Measurements from ENCODE around the gene MROH7. TPM values are rescaled to one million over a fixed set of nuclear protein-coding genes. Genes with fewer than 3 reads are reported as not detected.
A peak's percentile ranks its signal among the peaks of the same experiment; 100 is the strongest.

The MROH7 gene
- total RNA-seq, 1 experiment from 2014 or later, result not detected

DNA sequence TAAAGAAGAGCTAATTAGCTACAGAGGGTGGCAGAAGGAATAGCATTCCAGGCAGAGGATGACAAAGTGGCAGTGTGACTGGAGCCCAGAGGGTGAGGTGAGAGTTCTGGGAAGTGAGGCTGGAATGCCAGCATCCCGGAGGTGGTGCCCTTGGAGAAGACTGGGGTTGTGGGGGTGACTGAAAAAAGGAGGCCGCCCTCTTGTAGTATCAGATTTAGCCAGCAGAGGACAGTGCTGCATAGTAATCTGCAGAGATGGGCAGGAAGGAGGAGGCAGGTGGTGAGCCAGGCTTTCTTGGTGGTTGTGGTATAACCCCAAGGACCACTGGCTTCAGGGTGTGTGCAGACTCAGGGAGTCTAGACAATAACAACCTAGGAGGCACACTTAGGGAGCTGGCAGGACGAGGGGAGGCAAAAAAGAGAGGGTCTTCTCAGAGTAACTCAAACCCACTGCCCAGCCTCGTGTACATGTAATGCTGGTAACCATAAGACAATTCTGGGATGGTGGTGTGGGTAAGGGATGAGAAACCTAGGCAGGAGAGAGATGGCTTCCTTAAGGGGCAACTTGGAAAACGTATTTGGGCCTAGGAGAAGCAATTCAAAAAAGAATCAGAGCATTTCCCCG lies 30.5 kb downstream of the MROH7 start:
- peaks cover under 1% of the 10 kb centered on the region for H3K27me3 Mint-ChIP-seq (ENCODE audit: insufficient read depth, unreplicated experiment)
- no peak overlapping the region for H3K4me3 Mint-ChIP-seq (ENCODE audit: unreplicated experiment)
- peaks cover 8% of the 10 kb centered on the region for H3K4me1 Mint-ChIP-seq (ENCODE audit: insufficient read depth, unreplicated experiment)
- BruUV-seq (replicated peaks), result no TSS peak
- peak; percentile 66 for DNase-seq (ENCODE audit: unreplicated experiment)
- H3K9me3 Mint-ChIP-seq (ENCODE audit: unreplicated experiment), result no peaks in the 10 kb centered on the region
- TF ChIP-seq, protein P1, sequence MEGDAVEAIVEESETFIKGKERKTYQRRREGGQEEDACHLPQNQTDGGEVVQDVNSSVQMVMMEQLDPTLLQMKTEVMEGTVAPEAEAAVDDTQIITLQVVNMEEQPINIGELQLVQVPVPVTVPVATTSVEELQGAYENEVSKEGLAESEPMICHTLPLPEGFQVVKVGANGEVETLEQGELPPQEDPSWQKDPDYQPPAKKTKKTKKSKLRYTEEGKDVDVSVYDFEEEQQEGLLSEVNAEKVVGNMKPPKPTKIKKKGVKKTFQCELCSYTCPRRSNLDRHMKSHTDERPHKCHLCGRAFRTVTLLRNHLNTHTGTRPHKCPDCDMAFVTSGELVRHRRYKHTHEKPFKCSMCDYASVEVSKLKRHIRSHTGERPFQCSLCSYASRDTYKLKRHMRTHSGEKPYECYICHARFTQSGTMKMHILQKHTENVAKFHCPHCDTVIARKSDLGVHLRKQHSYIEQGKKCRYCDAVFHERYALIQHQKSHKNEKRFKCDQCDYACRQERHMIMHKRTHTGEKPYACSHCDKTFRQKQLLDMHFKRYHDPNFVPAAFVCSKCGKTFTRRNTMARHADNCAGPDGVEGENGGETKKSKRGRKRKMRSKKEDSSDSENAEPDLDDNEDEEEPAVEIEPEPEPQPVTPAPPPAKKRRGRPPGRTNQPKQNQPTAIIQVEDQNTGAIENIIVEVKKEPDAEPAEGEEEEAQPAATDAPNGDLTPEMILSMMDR (IDR thresholded peaks at IDR 0.05; ENCODE audit: unreplicated experiment), result peak; percentile 92
- ChIA-PET CTCF (interaction anchor here (0.6 to 2.0 kb wide), 15 partner anchors 9 to 197 kb away, joined by 3 to 8 read pairs (median 4); partner anchors contain the start of gene TTC22), POLR2A (interaction anchor here (0.6 kb wide), 1 partner anchor 18 kb away, joined by 3 read pairs; no protein-coding TSS in a partner anchor)
- intact Hi-C loops (cut with micrococcal nuclease), result loop anchor here (1.0 kb wide), 2 partner anchors 138 to 350 kb away; no protein-coding TSS in a partner anchor
- H3K27ac Mint-ChIP-seq (ENCODE audit: low read depth, unreplicated experiment), result no peak overlapping the region
- H3K36me3 Mint-ChIP-seq (ENCODE audit: insufficient read depth, unreplicated experiment), result no peaks in the 10 kb centered on the region

DNA sequence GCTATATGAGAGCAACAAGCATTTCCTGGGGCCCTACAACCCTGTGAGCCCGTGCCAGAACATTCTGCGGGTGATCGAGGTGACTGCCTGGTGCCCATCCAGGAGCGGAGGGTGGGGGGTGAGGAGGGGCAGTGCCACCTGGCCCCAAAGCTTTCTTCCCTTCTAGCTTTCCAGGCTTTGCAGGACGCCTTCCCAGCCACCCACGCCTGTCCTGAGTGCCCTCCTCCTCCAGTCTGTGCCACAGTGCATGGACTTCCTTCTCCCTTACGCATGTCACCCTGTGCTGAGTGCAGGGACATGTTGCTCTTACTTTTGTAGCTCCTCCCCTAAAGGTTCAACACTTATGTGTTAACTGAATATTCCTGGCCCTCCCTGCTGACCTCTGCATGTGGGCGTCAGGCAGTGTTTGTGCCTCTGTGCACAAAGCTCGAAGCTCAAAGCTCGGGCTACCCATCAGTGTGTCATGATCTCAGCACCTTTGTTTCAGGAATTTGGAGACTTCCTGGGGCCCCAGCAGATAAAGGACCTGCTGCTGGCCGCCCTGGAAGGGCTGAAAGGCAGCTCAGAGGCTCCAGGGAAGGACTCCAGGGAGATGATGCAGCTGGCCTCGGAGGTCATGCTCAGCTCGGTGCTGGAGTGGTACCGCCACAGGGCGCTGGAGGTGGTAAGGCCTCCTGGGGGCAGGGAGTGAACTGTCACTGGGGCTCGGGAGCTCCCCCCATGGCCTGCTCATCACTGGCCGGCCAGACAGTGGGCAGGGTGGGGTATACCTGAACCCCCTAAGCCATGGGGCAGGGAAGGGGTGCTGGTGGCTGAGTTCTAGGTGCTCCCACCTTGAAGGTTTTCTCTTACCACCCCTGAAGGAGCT lies 37.4 kb downstream of the MROH7 start:
- DNase-seq (ENCODE audit: unreplicated experiment), result no peak
- CTCF ChIA-PET, result interaction anchor here (0.6 kb wide), 2 partner anchors 12 to 36 kb away, joined by 3 to 5 read pairs; no protein-coding TSS in a partner anchor
- no peaks in the 10 kb centered on the region for H3K36me3 Mint-ChIP-seq (ENCODE audit: insufficient read depth, unreplicated experiment)
- TF ChIP-seq, protein P1 (IDR thresholded peaks at IDR 0.05; ENCODE audit: unreplicated experiment), result no peak
- no peaks in the 10 kb centered on the region for H3K9me3 Mint-ChIP-seq (ENCODE audit: unreplicated experiment)
- H3K27ac Mint-ChIP-seq (ENCODE audit: low read depth, unreplicated experiment), result no peak overlapping the region
- H3K4me3 Mint-ChIP-seq (ENCODE audit: unreplicated experiment), result no peak overlapping the region
- peaks cover 32% of the 10 kb centered on the region for H3K27me3 Mint-ChIP-seq (ENCODE audit: insufficient read depth, unreplicated experiment)
- no peaks in the 10 kb centered on the region for H3K4me1 Mint-ChIP-seq (ENCODE audit: insufficient read depth, unreplicated experiment)
- intact Hi-C loops (cut with micrococcal nuclease), result no loop called here
- BruUV-seq (replicated peaks), result no TSS peak
- POLR2A ChIA-PET, result no interaction called here

DNA sequence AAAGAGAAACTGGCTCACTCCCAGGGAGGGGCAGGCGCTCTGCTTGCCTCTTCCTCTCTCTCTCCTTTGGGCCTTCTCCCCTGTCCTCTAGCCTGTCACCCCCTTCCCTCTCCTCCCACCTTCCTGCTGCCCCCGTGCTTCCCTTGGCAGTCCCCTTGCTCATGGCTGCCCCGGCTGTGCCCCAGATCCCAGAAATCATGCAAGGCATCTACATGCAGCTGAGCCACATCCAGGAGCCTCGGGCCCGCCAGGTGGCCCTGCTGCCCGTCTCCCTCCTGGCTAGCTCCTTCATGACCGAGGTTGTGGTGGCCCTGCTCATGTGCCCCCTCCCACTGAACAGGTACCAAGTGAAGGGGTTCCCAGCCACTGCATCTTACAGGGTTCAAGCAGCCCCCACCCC lies 38.1 kb downstream of the MROH7 start:
- no TSS peak for BruUV-seq (replicated peaks)
- Mint-ChIP-seq H3K36me3 (ENCODE audit: insufficient read depth, unreplicated experiment) (no peaks in the 10 kb centered on the region), H3K27ac (ENCODE audit: low read depth, unreplicated experiment) (no peak overlapping the region), H3K4me3 (ENCODE audit: unreplicated experiment) (no peak overlapping the region), H3K9me3 (ENCODE audit: unreplicated experiment) (no peaks in the 10 kb centered on the region), H3K27me3 (ENCODE audit: insufficient read depth, unreplicated experiment) (peaks cover 32% of the 10 kb centered on the region), H3K4me1 (ENCODE audit: insufficient read depth, unreplicated experiment) (no peaks in the 10 kb centered on the region)
- TF ChIP-seq, protein P1 (IDR thresholded peaks at IDR 0.05; ENCODE audit: unreplicated experiment), result no peak
- intact Hi-C loops (cut with micrococcal nuclease), result no loop called here
- ChIA-PET CTCF (interaction anchor here (0.6 kb wide), 1 partner anchor 36 kb away, joined by 3 read pairs; no protein-coding TSS in a partner anchor), POLR2A (no interaction called here)
- no peak for DNase-seq (ENCODE audit: unreplicated experiment)

DNA sequence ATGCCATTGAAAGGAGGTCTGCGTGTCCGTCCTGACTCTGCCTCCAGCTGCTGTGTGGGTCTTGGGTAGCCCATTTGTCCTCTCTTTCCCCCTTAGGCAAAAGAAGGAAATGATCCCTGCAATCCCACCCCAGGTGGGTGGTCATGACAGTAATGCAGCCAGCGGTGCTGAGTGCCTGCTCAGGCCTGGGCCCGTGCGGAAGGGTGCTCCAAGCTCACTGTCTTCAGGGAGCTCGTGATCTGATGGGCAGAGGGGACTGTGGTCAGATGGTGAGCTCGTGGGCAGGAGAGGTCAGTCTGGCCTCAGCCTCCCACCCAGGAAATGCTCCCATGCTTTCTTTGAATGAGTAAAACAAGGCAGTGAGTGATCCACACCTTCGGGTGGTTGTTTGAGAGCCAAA lies 38.8 kb downstream of the MROH7 start:
- H3K27ac Mint-ChIP-seq (ENCODE audit: low read depth, unreplicated experiment), result no peak overlapping the region
- no peak for DNase-seq (ENCODE audit: unreplicated experiment)
- H3K4me1 Mint-ChIP-seq (ENCODE audit: insufficient read depth, unreplicated experiment), result no peaks in the 10 kb centered on the region
- no peaks in the 10 kb centered on the region for H3K36me3 Mint-ChIP-seq (ENCODE audit: insufficient read depth, unreplicated experiment)
- peaks cover 32% of the 10 kb centered on the region for H3K27me3 Mint-ChIP-seq (ENCODE audit: insufficient read depth, unreplicated experiment)
- H3K9me3 Mint-ChIP-seq (ENCODE audit: unreplicated experiment), result no peaks in the 10 kb centered on the region
- CTCF ChIA-PET, result interaction anchor here (1.7 kb wide), 1 partner anchor 129 kb away, joined by 5 read pairs; no protein-coding TSS in a partner anchor
- POLR2A ChIA-PET, result no interaction called here
- BruUV-seq (replicated peaks), result no TSS peak
- intact Hi-C loops (cut with micrococcal nuclease), result no loop called here
- no peak overlapping the region for H3K4me3 Mint-ChIP-seq (ENCODE audit: unreplicated experiment)
- TF ChIP-seq, protein P1 (IDR thresholded peaks at IDR 0.05; ENCODE audit: unreplicated experiment), result no peak
